Mesothelial cell of epicardium (in vitro differentiated cells): Measurements from ENCODE around the gene CHD2. TPM values are rescaled to one million over a fixed set of nuclear protein-coding genes. Genes with fewer than 3 reads are reported as not detected.

ENCODE experiments used
- DNase-seq, 2 experiments: peaks; one replicate each; pipeline ENCODE4 v3.0.0; 2021; ENCODE audit warnings: low spot score in 2 of 2; ENCODE audit not compliant: unreplicated experiment in 2 of 2
- H3K27ac Mint-ChIP-seq: 2 replicates; pipeline ENCODE4 v1.8.0; 2021; ENCODE audit warnings: mixed read lengths
- H3K27me3 Mint-ChIP-seq: 2 replicates; pipeline ENCODE4 v1.8.0; 2021; ENCODE audit warnings: low read depth, mixed read lengths
- H3K36me3 Mint-ChIP-seq: 2 replicates; pipeline ENCODE4 v1.8.0; 2021; ENCODE audit warnings: mixed read lengths
- H3K4me1 Mint-ChIP-seq: 2 replicates; pipeline ENCODE4 v1.8.0; 2021; ENCODE audit warnings: mixed read lengths
- H3K4me3 Mint-ChIP-seq: 2 replicates; pipeline ENCODE4 v1.8.0; 2021; ENCODE audit warnings: mild to moderate bottlenecking, moderate library complexity, mixed read lengths
- H3K9me3 Mint-ChIP-seq: 2 replicates; pipeline ENCODE4 v1.8.0; 2021; ENCODE audit warnings: mixed read lengths
- total RNA-seq: library from RNA; stranded (reverse); gene quantifications from 3 replicates; pipeline ENCODE4 v1.2.1, GENCODE V29; 2021
- TF ChIP-seq, protein P1 (sequence below): fragments of 200-600 bp; sonication (generic); IDR thresholded peaks from one replicate; pipeline ENCODE4 v1.5.0; 2021; ENCODE audit warnings: antibody characterized with exemption; ENCODE audit not compliant: unreplicated experiment

The CHD2 gene
- total RNA-seq, 1 donor from 2014 or later: 178 TPM

DNA sequence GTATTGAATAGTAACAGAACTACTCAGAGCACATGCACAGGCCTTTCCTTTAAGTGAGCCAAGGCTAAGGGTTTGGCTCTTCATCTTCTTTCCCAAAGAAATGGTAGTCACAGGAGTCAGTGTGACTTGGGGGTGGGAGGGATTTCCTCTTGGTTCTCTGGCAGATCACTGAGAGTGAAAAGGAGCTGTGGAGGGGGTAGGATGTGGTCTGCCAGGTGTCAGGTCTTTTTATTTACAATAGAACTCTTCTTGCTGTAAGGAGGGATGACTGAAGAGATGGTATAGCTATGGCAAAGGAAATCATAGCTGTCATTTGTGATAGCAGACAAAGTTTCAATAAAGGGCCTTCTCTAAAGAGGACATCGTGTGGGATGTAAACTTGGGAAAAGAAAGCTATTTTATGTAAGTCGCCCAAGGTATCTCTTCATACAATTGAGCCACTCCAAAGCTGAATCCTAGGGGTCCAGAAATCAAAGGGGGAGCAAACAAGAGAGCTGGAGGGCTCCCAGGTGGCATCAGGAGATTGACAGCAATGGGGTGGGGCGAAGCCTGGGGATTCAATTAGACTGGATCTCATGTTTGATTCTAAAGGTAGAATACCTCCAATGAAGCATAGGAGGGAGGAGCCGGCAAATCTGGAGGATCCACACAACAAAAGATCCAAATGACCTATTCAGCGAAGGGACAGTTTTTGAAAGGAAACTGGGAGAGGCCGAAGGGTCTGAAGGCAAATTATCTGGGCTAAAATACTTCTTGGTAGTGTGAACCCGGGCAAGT is 20.0 kb upstream of the CHD2 start:
- Mint-ChIP-seq H3K4me3 (no peak overlapping the region), H3K36me3 (peaks cover 6% of the 10 kb centered on the region), H3K27me3 (no peaks in the 10 kb centered on the region), H3K9me3 (no peaks in the 10 kb centered on the region), H3K27ac (peak overlapping the region; percentile 100), H3K4me1 (peaks cover 46% of the 10 kb centered on the region)
- DNase-seq: no peak
- TF ChIP-seq, protein P1, sequence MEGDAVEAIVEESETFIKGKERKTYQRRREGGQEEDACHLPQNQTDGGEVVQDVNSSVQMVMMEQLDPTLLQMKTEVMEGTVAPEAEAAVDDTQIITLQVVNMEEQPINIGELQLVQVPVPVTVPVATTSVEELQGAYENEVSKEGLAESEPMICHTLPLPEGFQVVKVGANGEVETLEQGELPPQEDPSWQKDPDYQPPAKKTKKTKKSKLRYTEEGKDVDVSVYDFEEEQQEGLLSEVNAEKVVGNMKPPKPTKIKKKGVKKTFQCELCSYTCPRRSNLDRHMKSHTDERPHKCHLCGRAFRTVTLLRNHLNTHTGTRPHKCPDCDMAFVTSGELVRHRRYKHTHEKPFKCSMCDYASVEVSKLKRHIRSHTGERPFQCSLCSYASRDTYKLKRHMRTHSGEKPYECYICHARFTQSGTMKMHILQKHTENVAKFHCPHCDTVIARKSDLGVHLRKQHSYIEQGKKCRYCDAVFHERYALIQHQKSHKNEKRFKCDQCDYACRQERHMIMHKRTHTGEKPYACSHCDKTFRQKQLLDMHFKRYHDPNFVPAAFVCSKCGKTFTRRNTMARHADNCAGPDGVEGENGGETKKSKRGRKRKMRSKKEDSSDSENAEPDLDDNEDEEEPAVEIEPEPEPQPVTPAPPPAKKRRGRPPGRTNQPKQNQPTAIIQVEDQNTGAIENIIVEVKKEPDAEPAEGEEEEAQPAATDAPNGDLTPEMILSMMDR: no peak

DNA sequence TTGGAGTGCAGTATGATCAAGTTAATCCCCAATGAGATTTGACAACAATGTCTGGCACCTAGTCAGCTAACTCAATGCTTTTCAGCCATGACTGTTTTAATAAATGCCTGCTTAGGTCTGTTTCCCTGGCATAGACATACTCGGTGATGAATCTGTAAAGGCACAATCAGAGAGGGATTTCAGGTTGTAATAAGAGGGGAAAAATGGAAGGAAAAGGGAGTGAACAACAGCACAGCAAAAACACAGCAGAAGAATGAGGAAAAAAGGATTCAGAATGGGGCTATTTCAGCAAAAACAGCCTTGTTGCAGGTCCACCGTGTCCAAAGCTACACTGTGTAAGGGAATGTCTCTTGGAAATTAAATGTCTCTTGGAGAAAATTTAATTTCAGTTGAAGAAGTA is 19.3 kb upstream of the CHD2 start:
- Mint-ChIP-seq H3K27ac (peak overlapping the region; percentile 100), H3K36me3 (peaks cover 6% of the 10 kb centered on the region), H3K4me3 (peak overlapping the region; percentile 73), H3K9me3 (no peaks in the 10 kb centered on the region), H3K27me3 (no peaks in the 10 kb centered on the region), H3K4me1 (peaks cover 52% of the 10 kb centered on the region)
- no peak for DNase-seq
- TF ChIP-seq, protein P1: no peak

DNA sequence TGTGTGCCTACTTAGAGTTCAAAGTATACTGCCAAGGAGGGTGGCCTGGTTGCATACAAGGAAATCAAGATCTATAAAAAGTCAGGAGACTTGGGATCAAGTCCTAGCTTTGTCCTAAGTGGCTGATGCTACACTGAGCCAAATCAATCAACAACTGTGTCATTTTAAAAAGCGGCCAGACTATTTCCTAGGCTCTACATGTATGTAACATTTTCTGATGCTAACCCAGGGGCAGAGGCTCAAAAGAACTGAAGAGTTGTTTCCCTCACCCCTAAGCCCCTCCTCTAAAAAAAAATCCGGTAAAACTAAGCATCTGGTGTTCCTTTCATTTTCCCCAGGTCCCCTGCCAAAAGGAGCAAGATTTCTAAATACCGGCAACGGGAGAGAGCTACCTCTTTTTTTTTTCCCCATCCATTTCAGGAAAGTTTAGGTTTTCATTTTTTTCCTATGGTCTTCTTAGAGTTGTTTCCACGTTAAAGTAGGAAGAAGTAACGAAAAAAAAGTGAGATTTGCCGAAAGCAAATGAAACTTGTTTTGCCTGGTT is 18.8 kb upstream of the CHD2 start:
- H3K4me1 Mint-ChIP-seq: peaks cover 57% of the 10 kb centered on the region
- no peak for DNase-seq
- H3K4me3 Mint-ChIP-seq: peak overlapping the region; percentile 73
- no peaks in the 10 kb centered on the region for H3K27me3 Mint-ChIP-seq
- no peaks in the 10 kb centered on the region for H3K9me3 Mint-ChIP-seq
- H3K36me3 Mint-ChIP-seq: peaks cover 8% of the 10 kb centered on the region
- TF ChIP-seq, protein P1: no peak
- peak overlapping the region; percentile 100 for H3K27ac Mint-ChIP-seq

DNA sequence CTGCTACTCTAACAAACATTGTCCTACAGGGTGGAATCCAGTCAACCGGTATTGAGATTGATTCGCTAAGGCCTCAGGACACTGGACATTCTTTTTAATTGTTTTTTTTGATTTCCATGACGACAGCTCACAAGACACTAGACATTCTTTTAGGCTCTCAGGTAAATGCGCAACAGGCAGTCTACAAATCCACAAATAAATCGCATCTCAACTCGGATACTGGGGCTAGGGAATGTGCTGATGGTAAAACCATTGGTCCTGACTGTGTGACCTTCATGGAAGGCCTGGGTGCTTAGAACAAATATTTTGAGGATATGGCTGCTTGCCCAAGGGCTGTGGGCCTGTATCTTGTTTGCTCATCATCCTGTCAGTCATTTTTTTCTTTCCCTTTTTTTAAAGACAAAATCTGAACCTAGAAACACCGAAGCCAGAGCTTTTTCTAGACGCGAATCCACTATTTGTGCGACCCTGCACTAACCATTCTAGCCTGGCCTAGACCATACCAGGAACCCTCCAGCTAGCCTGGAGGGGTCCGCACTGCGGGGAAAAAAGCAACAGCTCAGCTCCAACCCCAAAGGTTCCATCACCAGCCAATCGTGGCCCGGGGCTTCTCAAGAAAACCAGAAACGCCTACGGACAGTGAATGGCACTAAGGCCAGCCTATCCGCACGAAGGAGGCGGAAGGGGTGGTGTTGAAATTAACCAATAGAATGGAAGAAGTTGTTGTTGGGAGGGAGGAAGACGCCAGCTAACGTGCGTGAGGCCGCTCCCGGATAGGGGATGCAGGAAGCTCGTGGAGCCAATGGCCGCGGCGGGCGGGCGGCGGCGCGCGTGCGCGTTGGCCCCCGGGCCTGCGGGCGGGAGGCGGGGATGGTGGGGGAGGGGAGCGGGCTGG is 18.1 kb upstream of the CHD2 start:
- DNase-seq: peak; percentile 97
- Mint-ChIP-seq H3K27me3 (no peaks in the 10 kb centered on the region), H3K4me3 (peak overlapping the region; percentile 73), H3K36me3 (peaks cover 14% of the 10 kb centered on the region), H3K4me1 (peaks cover 57% of the 10 kb centered on the region), H3K9me3 (no peaks in the 10 kb centered on the region), H3K27ac (peak overlapping the region; percentile 100)
- TF ChIP-seq, protein P1: no peak

DNA sequence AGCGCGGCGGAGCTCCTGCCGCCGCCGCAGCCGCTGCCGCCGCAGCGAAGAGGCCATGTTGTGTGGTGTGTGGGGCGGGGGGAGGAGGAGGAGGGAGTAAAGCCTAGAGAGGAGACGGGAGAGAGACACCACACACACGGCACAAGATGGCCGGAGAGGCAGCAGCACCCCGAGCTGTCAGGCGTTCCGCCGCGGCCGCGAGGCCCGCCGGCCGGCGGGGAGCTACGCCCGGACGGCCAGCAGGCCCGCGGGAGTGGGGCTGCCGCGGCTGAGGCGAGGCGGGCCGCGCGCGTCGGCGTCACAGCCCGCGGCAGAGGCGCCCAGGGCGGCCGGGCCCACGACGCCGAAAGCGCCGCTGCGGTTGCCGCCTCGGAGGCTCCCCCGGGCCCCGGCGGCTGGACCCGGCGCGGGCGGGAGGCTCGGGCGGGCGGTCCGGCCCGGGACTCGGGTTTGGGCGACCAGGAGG is 17.4 kb upstream of the CHD2 start:
- Mint-ChIP-seq H3K36me3 (peaks cover 17% of the 10 kb centered on the region), H3K27ac (peak overlapping the region; percentile 72), H3K4me1 (peaks cover 55% of the 10 kb centered on the region), H3K27me3 (no peaks in the 10 kb centered on the region), H3K9me3 (no peaks in the 10 kb centered on the region), H3K4me3 (peak overlapping the region; percentile 92)
- TF ChIP-seq, protein P1: no peak
- DNase-seq: no peak
